Posterior vena cava (tissue), 2 donors: ENCODE data around the gene DTYMK. TPM values are rescaled to one million over a fixed set of nuclear protein-coding genes. Genes with fewer than 3 reads are reported as not detected.

ENCODE experiments used
- DNase-seq: peaks from one replicate; pipeline ENCODE4 v3.0.0-alpha.2; 2020; ENCODE audit warnings: low spot score
- intact Hi-C, 2 donors: fragments of 100-400 bp; cut with DNase I; formaldehyde crosslinking; loops; one replicate each; pipeline versions ENCODE4 v1.14.1 to v1.14.2; 2022 to 2023
- total RNA-seq, 2 donors: library from RNA; stranded (reverse); fragmentation: NEBNext Ultra II Directional; extraction: Animal tissue kit (Norgen Biotek cat#: 25700); gene quantifications; one replicate each; pipeline ENCODE4 v1.2.1, GENCODE V29; 2021
- donor health status: DM: yes; HTN: yes; CAD: no.
- donor health status: DM: yes; HTN: yes; CAD: no.

Gene DTYMK
- total RNA-seq, 2 donors from 2014 or later = 12.8 to 14.8 TPM

- peak; percentile 86 for DNase-seq
Measured at GRCh38 chr2:241636182-241637017, 50.2 kb downstream of the DTYMK start.

GRCh38 chr2:241635756-241636155 is 50.9 kb downstream of the DTYMK start:
- DNase-seq = no peak
- intact Hi-C loops = no loop called here

More at GRCh38 chr2:241636182-241637017, 50.2 kb downstream of the DTYMK start:
- intact Hi-C loops = no loop called here

- intact Hi-C loops = no loop called here
- DNase-seq = no peak
Measured at GRCh38 chr2:241633561-241633960, 53.1 kb downstream of the DTYMK start.

- intact Hi-C loops = no loop called here
- DNase-seq = no peak
Measured at GRCh38 chr2:241632478-241633325, 53.9 kb downstream of the DTYMK start.

- intact Hi-C loops = no loop called here
- DNase-seq = no peak
Measured at GRCh38 chr2:241629762-241630435, 56.7 kb downstream of the DTYMK start.

GRCh38 chr2:241627675-241628074 is 58.9 kb downstream of the DTYMK start:
- no peak for DNase-seq
- intact Hi-C loops = no loop called here

Other genes with a start within 250 kb of the DTYMK start
- gene STK25, start 178.2 kb downstream of the DTYMK start, total RNA-seq = 100 to 1,000 TPM in 1 of 2 donors, 10 to 100 TPM in 1; 92.5 to 103 TPM
- 10 to 100 TPM; 20.1 to 29.7 TPM for gene BOK, start 128.1 kb downstream of the DTYMK start, total RNA-seq
- gene THAP4, start 49.7 kb downstream of the DTYMK start, total RNA-seq = 10 to 100 TPM; 31.2 to 32.1 TPM
- gene ATG4B, start 49.1 kb downstream of the DTYMK start, total RNA-seq = 10 to 100 TPM; 43.7 to 52.1 TPM
- gene ING5, start 15.2 kb upstream of the DTYMK start, total RNA-seq = 10 to 100 TPM; 17.5 to 18.6 TPM
- gene D2HGDH, start 47.8 kb upstream of the DTYMK start, total RNA-seq = 10 to 100 TPM; 12.4 to 18.8 TPM
- gene GAL3ST2, start 90.0 kb upstream of the DTYMK start, total RNA-seq = not detected
- gene NEU4, start 122.4 kb upstream of the DTYMK start, total RNA-seq = under 1 TPM in 1 of 2 donors, not detected in 1; 0.38 TPM
- under 1 TPM in 1 of 2 donors, not detected in 1; 0.38 TPM for gene PDCD1, start 172.1 kb upstream of the DTYMK start, total RNA-seq
- gene RTP5, start 182.9 kb upstream of the DTYMK start, total RNA-seq = under 1 TPM in 1 of 2 donors, not detected in 1; 0.10 TPM